ENCODE measurements around the gene ARHGAP25. TPM values are rescaled to one million over a fixed set of nuclear protein-coding genes. Genes with fewer than 3 reads are reported as not detected.

ARHGAP25 gene
- total RNA-seq, 3 donors from 2014 or later = 3.1 to 8.8 (median 8.2) TPM

DNA sequence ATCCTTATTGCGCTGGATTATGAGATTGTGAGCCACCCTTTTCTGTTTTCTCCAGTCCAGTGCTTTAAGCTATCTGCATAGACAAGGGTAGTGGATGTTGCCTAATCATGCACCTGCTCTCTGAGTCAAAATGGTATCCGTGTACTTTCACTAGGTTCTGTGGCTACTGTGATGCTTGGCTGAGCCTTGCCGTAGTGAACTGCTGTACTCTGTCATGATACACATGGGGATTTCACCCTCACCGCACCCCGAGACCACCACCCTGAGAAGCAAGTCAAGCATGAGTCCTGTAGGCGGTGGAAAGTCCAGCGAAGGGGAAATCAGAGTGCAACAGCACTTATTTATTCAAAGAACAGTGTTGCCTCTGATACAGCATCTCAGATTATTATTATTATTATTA, 55.0 kb downstream of the ARHGAP25 start:
- no peaks in the 10 kb centered on the region for H3K36me3 ChIP-seq (ENCODE audit: low read depth)
- peak in 1 of 3 donors; percentile 62 for DNase-seq
- TF ChIP-seq, protein P1, sequence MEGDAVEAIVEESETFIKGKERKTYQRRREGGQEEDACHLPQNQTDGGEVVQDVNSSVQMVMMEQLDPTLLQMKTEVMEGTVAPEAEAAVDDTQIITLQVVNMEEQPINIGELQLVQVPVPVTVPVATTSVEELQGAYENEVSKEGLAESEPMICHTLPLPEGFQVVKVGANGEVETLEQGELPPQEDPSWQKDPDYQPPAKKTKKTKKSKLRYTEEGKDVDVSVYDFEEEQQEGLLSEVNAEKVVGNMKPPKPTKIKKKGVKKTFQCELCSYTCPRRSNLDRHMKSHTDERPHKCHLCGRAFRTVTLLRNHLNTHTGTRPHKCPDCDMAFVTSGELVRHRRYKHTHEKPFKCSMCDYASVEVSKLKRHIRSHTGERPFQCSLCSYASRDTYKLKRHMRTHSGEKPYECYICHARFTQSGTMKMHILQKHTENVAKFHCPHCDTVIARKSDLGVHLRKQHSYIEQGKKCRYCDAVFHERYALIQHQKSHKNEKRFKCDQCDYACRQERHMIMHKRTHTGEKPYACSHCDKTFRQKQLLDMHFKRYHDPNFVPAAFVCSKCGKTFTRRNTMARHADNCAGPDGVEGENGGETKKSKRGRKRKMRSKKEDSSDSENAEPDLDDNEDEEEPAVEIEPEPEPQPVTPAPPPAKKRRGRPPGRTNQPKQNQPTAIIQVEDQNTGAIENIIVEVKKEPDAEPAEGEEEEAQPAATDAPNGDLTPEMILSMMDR (IDR thresholded peaks at IDR 0.05) = no peak
- ATAC-seq = peak; percentile 81
- H3K4me3 ChIP-seq = no peak overlapping the region
- H3K9me3 ChIP-seq = no peaks in the 10 kb centered on the region
- intact Hi-C loops (cut with DNase I, micrococcal nuclease) = no loop called here
- H3K4me1 ChIP-seq (ENCODE audit: low read depth) = peaks cover 4% of the 10 kb centered on the region

DNA sequence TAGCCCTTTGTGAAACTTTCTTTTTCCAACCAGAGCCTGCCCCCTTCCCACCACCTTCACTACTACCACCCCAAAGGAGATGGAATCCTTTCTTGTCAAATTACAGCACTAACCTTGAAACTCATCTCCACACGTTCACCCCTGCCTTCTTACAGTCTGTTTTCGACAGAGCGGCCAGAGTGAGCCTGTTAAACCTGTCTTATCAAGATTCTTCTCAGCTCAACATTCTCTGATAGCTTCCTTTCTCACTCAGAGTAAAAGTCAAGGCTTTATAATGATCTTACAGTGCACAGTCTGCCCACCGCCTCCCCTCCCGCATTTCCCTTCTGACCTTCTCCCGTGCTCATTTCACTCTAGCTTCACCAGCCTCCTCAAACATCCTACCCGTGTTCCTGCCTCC, 56.0 kb downstream of the ARHGAP25 start:
- ATAC-seq = no peak
- H3K9me3 ChIP-seq = no peaks in the 10 kb centered on the region
- no peaks in the 10 kb centered on the region for H3K36me3 ChIP-seq (ENCODE audit: low read depth)
- no peak for DNase-seq
- no peak overlapping the region for H3K4me3 ChIP-seq
- TF ChIP-seq, protein P1 (IDR thresholded peaks at IDR 0.05) = no peak
- intact Hi-C loops (cut with DNase I, micrococcal nuclease) = no loop called here
- no peaks in the 10 kb centered on the region for H3K4me1 ChIP-seq (ENCODE audit: low read depth)

DNA sequence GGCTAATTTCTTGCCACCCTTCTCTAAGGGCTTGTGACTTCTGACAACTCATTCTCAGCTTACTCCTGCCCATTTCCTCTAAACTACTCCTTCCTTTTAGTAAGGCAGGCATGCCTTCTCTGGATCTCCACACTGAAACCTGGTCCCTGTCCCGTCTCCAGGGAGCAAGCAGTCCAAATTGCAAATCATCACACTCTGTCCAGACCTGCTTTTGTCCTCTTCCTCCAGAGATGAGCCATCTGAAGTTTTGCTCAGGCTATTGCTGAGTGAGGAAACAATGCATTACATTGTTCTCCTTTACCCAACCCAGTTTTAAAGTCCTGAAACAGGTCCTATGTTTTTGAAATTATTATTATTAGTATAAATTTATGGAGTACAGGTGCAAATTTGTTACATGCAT, 57.3 kb downstream of the ARHGAP25 start:
- H3K4me1 ChIP-seq (ENCODE audit: low read depth) = no peaks in the 10 kb centered on the region
- no peaks in the 10 kb centered on the region for H3K36me3 ChIP-seq (ENCODE audit: low read depth)
- no peak for DNase-seq
- H3K9me3 ChIP-seq = no peaks in the 10 kb centered on the region
- intact Hi-C loops (cut with DNase I, micrococcal nuclease) = no loop called here
- TF ChIP-seq, protein P1 (IDR thresholded peaks at IDR 0.05) = no peak
- no peak overlapping the region for H3K4me3 ChIP-seq
- no peak for ATAC-seq

DNA sequence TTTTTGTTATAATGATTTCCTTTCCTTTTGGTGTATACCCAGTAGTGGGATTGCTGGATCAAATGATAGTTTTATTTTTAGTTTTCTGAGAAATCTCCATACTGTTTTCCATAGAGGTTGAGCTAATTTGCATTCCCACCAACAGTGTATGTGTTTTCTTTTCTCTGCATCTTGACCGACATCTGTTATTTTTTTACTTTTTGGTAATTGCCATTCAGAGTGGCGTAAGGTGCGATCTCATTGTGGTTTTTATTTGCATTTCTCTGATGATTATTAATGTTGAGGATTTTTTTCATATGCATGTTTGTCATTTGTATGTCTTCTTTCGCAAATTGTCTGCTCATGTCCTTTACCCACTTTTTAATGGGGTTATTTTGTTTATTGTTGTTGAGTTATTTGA, 58.1 kb downstream of the ARHGAP25 start:
- no peaks in the 10 kb centered on the region for H3K4me1 ChIP-seq (ENCODE audit: low read depth)

DNA sequence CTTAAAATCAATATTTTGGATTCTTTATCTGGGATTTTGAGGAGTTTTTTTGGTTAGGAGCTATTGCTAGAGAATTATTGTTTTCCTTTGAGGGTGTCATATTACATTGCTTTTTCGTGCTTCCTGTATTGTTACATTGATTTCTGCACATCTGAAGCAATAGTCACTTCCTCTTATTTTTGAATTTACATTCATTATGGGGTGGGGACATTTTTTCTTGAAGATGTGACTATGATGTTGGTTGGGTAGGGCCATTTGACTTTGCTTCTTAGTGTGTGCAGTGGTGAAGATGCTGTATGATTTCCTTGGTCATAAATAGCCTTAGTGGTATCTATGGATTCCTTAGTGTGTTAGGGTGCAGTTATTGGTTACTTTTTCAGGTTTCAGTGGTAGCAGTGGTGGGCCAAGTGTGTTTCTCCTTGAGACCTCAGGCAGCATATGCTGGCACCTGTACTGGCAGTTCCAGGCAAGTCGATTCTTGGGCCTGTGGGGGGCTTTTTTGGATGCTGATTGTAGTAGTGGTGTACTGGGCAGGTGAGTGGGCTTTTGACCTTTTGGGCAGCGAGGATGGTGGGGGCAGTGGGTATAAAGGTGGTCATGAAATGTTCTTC, 61.8 kb downstream of the ARHGAP25 start:
- TF ChIP-seq, protein P1 (IDR thresholded peaks at IDR 0.05) = no peak
- Histone ChIP-seq H3K4me1 (ENCODE audit: low read depth) (no peaks in the 10 kb centered on the region), H3K4me3 (no peak overlapping the region), H3K9me3 (no peaks in the 10 kb centered on the region), H3K36me3 (ENCODE audit: low read depth) (no peaks in the 10 kb centered on the region)
- intact Hi-C loops (cut with DNase I, micrococcal nuclease) = no loop called here
- ATAC-seq (peak; percentile 29), DNase-seq (no peak)

More for the DNA sequence above, 58.1 kb downstream of the ARHGAP25 start:
- intact Hi-C loops (cut with DNase I, micrococcal nuclease) = no loop called here
- Histone ChIP-seq H3K4me3 (no peak overlapping the region), H3K36me3 (ENCODE audit: low read depth) (no peaks in the 10 kb centered on the region), H3K9me3 (no peaks in the 10 kb centered on the region)
- ATAC-seq (no peak), DNase-seq (no peak)
- TF ChIP-seq, protein P1 (IDR thresholded peaks at IDR 0.05) = no peak

DNA sequence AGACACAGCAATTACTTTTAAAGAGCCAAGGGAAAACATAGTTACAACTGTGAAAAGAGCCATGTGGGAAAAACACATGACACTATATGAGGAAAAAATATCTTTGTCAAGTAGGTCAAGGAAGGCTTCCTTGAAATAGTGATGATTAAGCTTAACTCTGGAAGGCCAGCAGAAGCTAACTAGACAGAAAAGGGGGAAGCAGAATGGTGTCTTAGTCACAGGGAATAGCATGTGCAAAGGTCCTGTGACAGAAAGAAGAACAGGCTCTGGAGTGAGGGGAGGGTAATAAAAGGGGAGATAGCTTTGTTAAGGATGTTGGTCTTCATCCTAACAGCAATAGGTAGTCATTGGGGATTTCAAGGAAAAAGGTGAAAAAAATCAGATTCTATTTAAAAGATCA, 64.0 kb downstream of the ARHGAP25 start:
- Histone ChIP-seq H3K4me1 (ENCODE audit: low read depth) (no peaks in the 10 kb centered on the region), H3K4me3 (no peak overlapping the region), H3K36me3 (ENCODE audit: low read depth) (no peaks in the 10 kb centered on the region), H3K9me3 (no peaks in the 10 kb centered on the region)
- TF ChIP-seq, protein P1 (IDR thresholded peaks at IDR 0.05) = no peak
- DNase-seq (no peak), ATAC-seq (peak; percentile 31)
- intact Hi-C loops (cut with DNase I, micrococcal nuclease) = no loop called here

Data from mucosa of descending colon (tissue), 3 donors.